Measurements from ENCODE around the gene EVC2.

GRCh38 chr4:5589495-5589894 lies 118.9 kb downstream of the EVC2 start:
- TF ChIP-seq CTCF (conservative IDR thresholded peaks at IDR 0.05; ENCODE audit: low read depth, low read length) (no peak), EZH2 (IDR thresholded peaks at IDR 0.05; ENCODE audit: borderline replicate concordance, low read depth, low read length, poor library complexity, severe bottlenecking) (no peak)
